Endothelial cell of umbilical vein (primary cell): ENCODE data around the gene CHD6. TPM values are rescaled to one million over a fixed set of nuclear protein-coding genes. Genes with fewer than 3 reads are reported as not detected.

ENCODE experiments used
- BruUV-seq: library from RNA; stranded (reverse); fragments of 400-500 nt; replicated peaks from 2 replicates; lab custom pipeline; 2021; lab: Mats Ljungman, UMichigan
- CTCF ChIA-PET: fragments of 300-600, 350-600 bp; sonication (Branson Sonifier 250); formaldehyde crosslinking; loops from one replicate; lab custom pipeline; 2021; ENCODE audit warnings: antibody characterized with exemption, inconsistent platforms; lab: Charles Lee
- POLR2A ChIA-PET: fragments of 300-600, 350-600 bp; sonication (Branson Sonifier 250); formaldehyde crosslinking; loops from one replicate; lab custom pipeline; 2021; ENCODE audit warnings: antibody characterized with exemption, inconsistent platforms; lab: Charles Lee
- DNase-seq: peaks from one replicate; pipeline ENCODE4 v3.0.0-alpha.2; 2011; ENCODE audit warnings: low read depth, low spot score
- FAIRE-seq: peaks from 2 replicates; lab custom pipeline; 2011; peaks lifted over from hg19 to GRCh38; lab: Jason Lieb, UNC
- H2AFZ ChIP-seq: 2 replicates; pipeline ENCODE4 v1.6.0; 2012; ENCODE audit warnings: low read depth, low read length, control low read depth, inconsistent platforms
- H3K27ac ChIP-seq: 2 replicates; pipeline ENCODE4 v1.5.1; 2011; ENCODE audit warnings: low read depth, mild to moderate bottlenecking, control low read depth, low read length, moderate library complexity; ENCODE audit not compliant: insufficient read depth
- H3K27me3 ChIP-seq, 2 experiments: 2 replicates each; pipeline versions ENCODE4 v1.6.0 to v1.6.1; 2011; ENCODE audit warnings: low read length in 2 of 2, mixed read lengths in 1 of 2; ENCODE audit not compliant: control insufficient read depth in 2 of 2, insufficient read depth in 2 of 2
- H3K36me3 ChIP-seq, 2 experiments: 2 replicates in 1 of 2; 3 replicates in 1 of 2; pipeline ENCODE4 v1.5.1; 2011; ENCODE audit warnings: low read length in 2 of 2, mild to moderate bottlenecking in 1 of 2, moderate library complexity in 1 of 2; ENCODE audit not compliant: control insufficient read depth in 2 of 2, insufficient read depth in 2 of 2; ENCODE audit errors: extremely low read depth in 1 of 2
- H3K4me1 ChIP-seq: 3 replicates; pipeline ENCODE4 v1.5.1; 2011; ENCODE audit warnings: mild to moderate bottlenecking, low read length; ENCODE audit not compliant: control insufficient read depth, insufficient read depth; ENCODE audit errors: extremely low read depth
- H3K4me2 ChIP-seq: 2 replicates; pipeline ENCODE4 v1.6.1; 2011; ENCODE audit warnings: low read length, control low read depth, mixed read lengths; ENCODE audit not compliant: insufficient read depth
- H3K4me3 ChIP-seq, 3 experiments: fragments of 200-600 bp in 1 of 3; sonication (generic), shearing (Covaris generic) in 1 of 3; replicated peaks in 1 of 3; 2 replicates each; pipeline ENCODE4 v1.5.1; 2011 to 2016; ENCODE audit warnings: control low read depth in 3 of 3, low read length in 3 of 3, mild to moderate bottlenecking in 2 of 3, inconsistent platforms in 1 of 3, low read depth in 1 of 3, moderate library complexity in 1 of 3; ENCODE audit not compliant: insufficient read depth in 1 of 3
- H3K79me2 ChIP-seq: 2 replicates; pipeline ENCODE4 v1.6.0; 2012; ENCODE audit warnings: low read length, inconsistent platforms; ENCODE audit not compliant: control insufficient read depth, insufficient read depth
- H3K9ac ChIP-seq: replicated peaks from 2 replicates; pipeline ENCODE3; 2011; ENCODE audit warnings: low read length, control low read depth; ENCODE audit not compliant: insufficient read depth; ENCODE audit errors: extremely low read depth
- H3K9me1 ChIP-seq: replicated peaks from 3 replicates; pipeline ENCODE4 v1.6.0; 2011; ENCODE audit warnings: mild to moderate bottlenecking, low read length; ENCODE audit not compliant: control insufficient read depth, insufficient read depth; ENCODE audit errors: extremely low read depth
- H3K9me3 ChIP-seq: replicated peaks from 2 replicates; pipeline ENCODE4 v1.5.1; 2012; ENCODE audit warnings: low read length, inconsistent platforms; ENCODE audit not compliant: control insufficient read depth, insufficient read depth
- H4K20me1 ChIP-seq: replicated peaks from 2 replicates; pipeline ENCODE3; 2011; ENCODE audit warnings: mild to moderate bottlenecking, low read length; ENCODE audit not compliant: control insufficient read depth, insufficient read depth; ENCODE audit errors: extremely low read depth
- EZH2 ChIP-seq: IDR thresholded peaks from 2 replicates; pipeline ENCODE4 v1.6.1; 2012; ENCODE audit warnings: borderline replicate concordance, low read depth, mild to moderate bottlenecking, moderate library complexity, low read length, inconsistent platforms; ENCODE audit not compliant: severe bottlenecking
- FOS ChIP-seq: IDR thresholded peaks from 2 replicates; pipeline ENCODE4 v1.6.1; 2011; ENCODE audit warnings: mild to moderate bottlenecking, low read length, moderate library complexity, borderline replicate concordance; ENCODE audit not compliant: insufficient read depth
- JUN ChIP-seq: IDR thresholded peaks from 2 replicates; pipeline ENCODE4 v1.6.1; 2011; ENCODE audit warnings: borderline replicate concordance, low read depth; ENCODE audit not compliant: insufficient read length, insufficient read depth
- MAX ChIP-seq: IDR thresholded peaks from 2 replicates; pipeline ENCODE4 v1.6.1; 2011; ENCODE audit not compliant: insufficient read depth, insufficient read length
- MYC ChIP-seq: IDR thresholded peaks from one replicate; pipeline ENCODE4 v1.6.1; 2011; ENCODE audit warnings: mild to moderate bottlenecking, low read depth, low read length
- POLR2A ChIP-seq: IDR thresholded peaks from 2 replicates; pipeline ENCODE4 v1.6.1; 2012; ENCODE audit warnings: low read depth, mild to moderate bottlenecking, control low read depth, low read length
- dilution Hi-C: fragments of 300-500 bp; cut with MboI; formaldehyde crosslinking; loops from one replicate; pipeline ENCODE4 v1.15.0; 2019; ENCODE audit warnings: low sequenced_read_pairs; ENCODE audit not compliant: extremely low pct_ligation_motif_present
- intact Hi-C: fragments of 100-400 bp; cut with micrococcal nuclease; formaldehyde crosslinking; loops from one replicate; pipeline ENCODE4 v1.10.0; 2022
- polyA plus RNA-seq, 4 experiments: library from polyadenylated mRNA; depleted of rRNA in 3 of 4; stranded (reverse) in 3 of 4; unstranded in 1 of 4; fragments of >200 nt; gene quantifications; 2 replicates each; pipeline versions ENCODE4 v1.2.1 to v1.2.3, GENCODE V29; 2011 to 2012; ENCODE audit warnings: missing spikeins in 1 of 4
- total RNA-seq: library from RNA; stranded (reverse); gene quantifications from 2 replicates; pipeline ENCODE4 v1.2.3, GENCODE V29; 2021
- TF ChIP-seq, protein P1 (sequence below), 2 donors: IDR thresholded peaks; 1 replicate in 1 of 2; 2 replicates in 1 of 2; pipeline ENCODE4 v1.5.1; 2011; ENCODE audit warnings: low read length in 2 of 2, mild to moderate bottlenecking in 2 of 2, moderate library complexity in 2 of 2, control low read depth in 1 of 2, inconsistent platforms in 1 of 2, low read depth in 1 of 2; ENCODE audit not compliant: insufficient read depth in 1 of 2; ENCODE audit errors: extremely low read depth in 1 of 2

CHD6 gene
- total and polyA plus RNA-seq, 2 donors (not counting 3 experiments of a cell fraction or from before 2014, with no cell fraction given) = 7.2 to 33.7 TPM

DNA sequence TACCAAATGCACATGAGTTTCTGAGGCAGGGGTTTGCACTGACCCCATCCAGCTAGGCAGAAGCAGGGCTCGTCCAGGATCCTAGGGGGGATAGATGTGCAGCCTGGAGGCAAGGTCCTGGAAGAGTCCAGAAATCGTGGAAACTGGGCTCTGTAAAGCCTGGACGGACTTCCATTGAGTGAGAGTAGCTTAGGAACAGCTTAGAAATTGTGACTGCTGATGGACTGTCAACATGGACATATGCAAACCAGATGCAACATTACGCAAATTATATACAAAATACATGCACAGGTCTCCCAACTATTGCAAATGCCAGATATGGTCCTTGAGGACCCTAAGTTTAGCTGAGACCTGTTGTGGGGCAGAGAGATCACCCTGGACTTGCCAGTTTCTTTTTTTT lies 246.8 kb downstream of the CHD6 start:
- dilution Hi-C loops (no loop called here), intact Hi-C loops (no loop called here)
- Histone ChIP-seq H3K36me3 (no peaks in the 10 kb centered on the region), H4K20me1 (no peaks in the 10 kb centered on the region), H3K4me3 (no peak overlapping the region), H3K27ac (no peak overlapping the region), H3K9ac (no peak overlapping the region), H3K79me2 (no peaks in the 10 kb centered on the region), H3K27me3 (peaks cover 15 to 18% of the 10 kb centered on the region in 2 experiments), H3K4me1 (no peaks in the 10 kb centered on the region), H2AFZ (no peak overlapping the region), H3K9me1 (no peaks in the 10 kb centered on the region), H3K9me3 (no peaks in the 10 kb centered on the region), H3K4me2 (no peak overlapping the region)
- no TSS peak for BruUV-seq
- ChIA-PET CTCF (interaction anchor here (1.0 to 1.1 kb wide), 2 partner anchors 39 to 236 kb away, joined by 3 to 4 read pairs; no protein-coding TSS in a partner anchor), POLR2A (no interaction called here)
- DNase-seq (no peak), FAIRE-seq (no peak)
- no peak for TF ChIP-seq POLR2A
- TF ChIP-seq MAX = no peak
- TF ChIP-seq MYC = no peak
- no peak for TF ChIP-seq JUN
- no peak for TF ChIP-seq EZH2
- TF ChIP-seq FOS = no peak
- TF ChIP-seq, protein P1, sequence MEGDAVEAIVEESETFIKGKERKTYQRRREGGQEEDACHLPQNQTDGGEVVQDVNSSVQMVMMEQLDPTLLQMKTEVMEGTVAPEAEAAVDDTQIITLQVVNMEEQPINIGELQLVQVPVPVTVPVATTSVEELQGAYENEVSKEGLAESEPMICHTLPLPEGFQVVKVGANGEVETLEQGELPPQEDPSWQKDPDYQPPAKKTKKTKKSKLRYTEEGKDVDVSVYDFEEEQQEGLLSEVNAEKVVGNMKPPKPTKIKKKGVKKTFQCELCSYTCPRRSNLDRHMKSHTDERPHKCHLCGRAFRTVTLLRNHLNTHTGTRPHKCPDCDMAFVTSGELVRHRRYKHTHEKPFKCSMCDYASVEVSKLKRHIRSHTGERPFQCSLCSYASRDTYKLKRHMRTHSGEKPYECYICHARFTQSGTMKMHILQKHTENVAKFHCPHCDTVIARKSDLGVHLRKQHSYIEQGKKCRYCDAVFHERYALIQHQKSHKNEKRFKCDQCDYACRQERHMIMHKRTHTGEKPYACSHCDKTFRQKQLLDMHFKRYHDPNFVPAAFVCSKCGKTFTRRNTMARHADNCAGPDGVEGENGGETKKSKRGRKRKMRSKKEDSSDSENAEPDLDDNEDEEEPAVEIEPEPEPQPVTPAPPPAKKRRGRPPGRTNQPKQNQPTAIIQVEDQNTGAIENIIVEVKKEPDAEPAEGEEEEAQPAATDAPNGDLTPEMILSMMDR (IDR thresholded peaks at IDR 0.05; ENCODE audit: extremely low read depth in 1 of 2, insufficient read depth in 1 of 2, low read depth in 1 of 2, low read length in 2 of 2) = no peak
